Suprapubic skin (tissue), 4 donors: Measurements from ENCODE around the gene PRR7.

Experiments
- CTCF ChIP-seq, 2 donors: fragments of 200-600 bp in 1 of 2; fragments of 450-650 bp in 1 of 2; sonication (generic) in 1 of 2; IDR thresholded peaks; one replicate each; pipeline ENCODE4 v1.5.1; 2016 to 2019; ENCODE audit warnings: antibody characterized with exemption in 2 of 2, mild to moderate bottlenecking in 1 of 2, moderate library complexity in 1 of 2
- EP300 ChIP-seq: sonication (generic); formaldehyde crosslinking; IDR thresholded peaks from one replicate; pipeline ENCODE4 v1.6.1; 2017; ENCODE audit warnings: antibody characterized with exemption
- POLR2A ChIP-seq, 2 donors: fragments of 450-650 bp; IDR thresholded peaks; one replicate each; pipeline ENCODE4 v1.6.1; 2017; ENCODE audit warnings: antibody characterized with exemption in 2 of 2, mild to moderate bottlenecking in 2 of 2, moderate library complexity in 2 of 2
- POLR2AphosphoS5 ChIP-seq, 3 donors: sonication (generic); formaldehyde crosslinking; IDR thresholded peaks; one replicate each; pipeline ENCODE4 v1.6.1; 2017; ENCODE audit warnings: antibody characterized with exemption in 3 of 3

GRCh38 chr5:177478711-177479646 is 32.4 kb downstream of the PRR7 start:
- no peak for TF ChIP-seq POLR2A (IDR thresholded peaks at IDR 0.05)
- TF ChIP-seq CTCF (IDR thresholded peaks at IDR 0.05), result no peak
- no peak for TF ChIP-seq EP300
- TF ChIP-seq POLR2AphosphoS5 (IDR thresholded peaks at IDR 0.05), result peak in 2 of 3 donors; percentile 43 to 44
